ENCODE data around the gene MAML3.

DNA sequence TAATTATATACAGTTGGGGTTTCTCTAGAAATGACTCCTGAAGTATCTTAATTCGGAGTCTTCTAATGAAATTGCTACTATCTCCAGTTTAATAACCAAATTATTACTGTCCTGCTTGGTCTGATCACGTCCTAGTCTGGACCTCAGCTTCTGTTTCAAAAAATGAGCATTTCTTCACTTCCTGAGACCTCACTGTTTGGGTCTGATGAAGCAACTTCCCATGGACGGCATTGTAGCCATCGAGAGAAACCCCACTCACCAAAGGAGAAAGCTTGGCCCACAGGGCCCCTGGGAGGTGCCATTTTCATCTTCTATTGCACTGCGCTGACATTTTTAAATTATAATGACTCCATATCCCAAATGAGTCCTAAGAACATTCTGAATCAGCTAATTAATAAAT lies 310.3 kb downstream of the MAML3 start:
- no peak for TF ChIP-seq SIN3A (IDR thresholded peaks at IDR 0.05; ENCODE audit: borderline replicate concordance, insufficient read depth, low read length)
- no peak for TF ChIP-seq POLR2AphosphoS5 (IDR thresholded peaks at IDR 0.05; ENCODE audit: low read depth, low read length)
- TF ChIP-seq, protein P1, sequence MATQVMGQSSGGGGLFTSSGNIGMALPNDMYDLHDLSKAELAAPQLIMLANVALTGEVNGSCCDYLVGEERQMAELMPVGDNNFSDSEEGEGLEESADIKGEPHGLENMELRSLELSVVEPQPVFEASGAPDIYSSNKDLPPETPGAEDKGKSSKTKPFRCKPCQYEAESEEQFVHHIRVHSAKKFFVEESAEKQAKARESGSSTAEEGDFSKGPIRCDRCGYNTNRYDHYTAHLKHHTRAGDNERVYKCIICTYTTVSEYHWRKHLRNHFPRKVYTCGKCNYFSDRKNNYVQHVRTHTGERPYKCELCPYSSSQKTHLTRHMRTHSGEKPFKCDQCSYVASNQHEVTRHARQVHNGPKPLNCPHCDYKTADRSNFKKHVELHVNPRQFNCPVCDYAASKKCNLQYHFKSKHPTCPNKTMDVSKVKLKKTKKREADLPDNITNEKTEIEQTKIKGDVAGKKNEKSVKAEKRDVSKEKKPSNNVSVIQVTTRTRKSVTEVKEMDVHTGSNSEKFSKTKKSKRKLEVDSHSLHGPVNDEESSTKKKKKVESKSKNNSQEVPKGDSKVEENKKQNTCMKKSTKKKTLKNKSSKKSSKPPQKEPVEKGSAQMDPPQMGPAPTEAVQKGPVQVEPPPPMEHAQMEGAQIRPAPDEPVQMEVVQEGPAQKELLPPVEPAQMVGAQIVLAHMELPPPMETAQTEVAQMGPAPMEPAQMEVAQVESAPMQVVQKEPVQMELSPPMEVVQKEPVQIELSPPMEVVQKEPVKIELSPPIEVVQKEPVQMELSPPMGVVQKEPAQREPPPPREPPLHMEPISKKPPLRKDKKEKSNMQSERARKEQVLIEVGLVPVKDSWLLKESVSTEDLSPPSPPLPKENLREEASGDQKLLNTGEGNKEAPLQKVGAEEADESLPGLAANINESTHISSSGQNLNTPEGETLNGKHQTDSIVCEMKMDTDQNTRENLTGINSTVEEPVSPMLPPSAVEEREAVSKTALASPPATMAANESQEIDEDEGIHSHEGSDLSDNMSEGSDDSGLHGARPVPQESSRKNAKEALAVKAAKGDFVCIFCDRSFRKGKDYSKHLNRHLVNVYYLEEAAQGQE (IDR thresholded peaks at IDR 0.05; ENCODE audit: insufficient read depth in 1 of 2, low read depth in 2 of 2, low read length in 2 of 2) = no peak
- TF ChIP-seq TAF1 (IDR thresholded peaks at IDR 0.05; ENCODE audit: borderline replicate concordance, insufficient read depth, low read length) = no peak
